Gastrocnemius medialis (tissue), 4 donors: ENCODE results near the gene FAP.

Experiments used
- CTCF ChIP-seq, 5 experiments: fragments of 450-650 bp in 3 of 5; fragments of 200-600 bp in 2 of 5; sonication (generic) in 2 of 5; IDR thresholded peaks in 4 of 5; conservative IDR thresholded peaks in 1 of 5; 1 replicate in 4 of 5; 2 replicates in 1 of 5; pipeline ENCODE4 v1.5.1; 2016 to 2019; ENCODE audit warnings: antibody characterized with exemption in 5 of 5, mild to moderate bottlenecking in 3 of 5, moderate library complexity in 3 of 5
- POLR2A ChIP-seq, 2 donors: fragments of 450-650 bp; IDR thresholded peaks; one replicate each; pipeline ENCODE4 v1.6.1; 2017; ENCODE audit warnings: antibody characterized with exemption in 2 of 2, mild to moderate bottlenecking in 2 of 2, moderate library complexity in 2 of 2

DNA sequence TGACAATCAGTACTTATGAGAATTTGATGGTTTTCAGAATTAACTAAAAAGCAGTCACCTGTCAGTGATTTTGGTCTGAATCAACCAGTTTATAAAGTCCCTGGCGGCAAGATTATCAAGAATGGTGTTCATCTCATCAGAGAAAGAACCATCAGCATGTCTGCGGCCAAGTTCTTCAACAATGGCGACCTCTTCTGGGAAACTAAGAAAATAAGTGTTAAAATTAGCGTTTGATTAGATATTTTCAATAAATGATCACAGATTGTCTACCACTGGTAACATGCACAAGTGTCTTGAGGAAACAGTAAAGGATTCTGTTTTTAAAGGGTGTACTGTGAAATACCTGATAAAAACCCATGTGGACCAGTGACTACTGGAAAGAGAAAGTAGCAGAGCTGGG is 99.3 kb downstream of the FAP start:
- TF ChIP-seq POLR2A (IDR thresholded peaks at IDR 0.05) (no peak), CTCF (IDR thresholded peaks at IDR 0.05 in 4 of 5, conservative IDR thresholded peaks at IDR 0.05 in 1 of 5) (no peak)
